GM04504 (cell line): ENCODE results near the gene HCFC2.
"Not testable (repeated sequence)": the region's sequence is repeated elsewhere in the genome, so short reads cannot be mapped to it uniquely, and the experiment has no call there.

Source experiments
- DNase-seq: peaks from one replicate; pipeline ENCODE4 v3.0.0-alpha.2; 2012; ENCODE audit warnings: low read depth

Gene HCFC2

GRCh38 chr12:104064031-104064841, at the start of gene HCFC2:
Gene HCFC2, plus strand, starts transcription at chr12:104064531. Its CDS starts 30 bp downstream, at chr12:104064561.
- DNase-seq = peak; percentile 78

- DNase-seq = not testable (repeated sequence)
These were observed 42.5 kb upstream of the HCFC2 start for GRCh38 chr12:104021862-104022261.

- DNase-seq = no peak
These were observed 41.5 kb upstream of the HCFC2 start for GRCh38 chr12:104022786-104023185.

GRCh38 chr12:104023710-104024109, 40.6 kb upstream of the HCFC2 start:
- DNase-seq = no peak

- no peak for DNase-seq
These were observed 40.0 kb upstream of the HCFC2 start for GRCh38 chr12:104024348-104024747.

GRCh38 chr12:104025771-104026170, 38.6 kb upstream of the HCFC2 start:
- DNase-seq = no peak

- no peak for DNase-seq
These were observed 37.3 kb upstream of the HCFC2 start for GRCh38 chr12:104026841-104027599.

GRCh38 chr12:104030596-104030995, 33.7 kb upstream of the HCFC2 start:
- DNase-seq = not testable (repeated sequence)

- not testable (repeated sequence) for DNase-seq
These were observed 28.2 kb upstream of the HCFC2 start for GRCh38 chr12:104036143-104036542.

- not testable (repeated sequence) for DNase-seq
These were observed 24.6 kb upstream of the HCFC2 start for GRCh38 chr12:104039769-104040168.

GRCh38 chr12:104042580-104042979, 21.8 kb upstream of the HCFC2 start:
- DNase-seq = no peak

- DNase-seq = no peak
These were observed 20.2 kb upstream of the HCFC2 start for GRCh38 chr12:104044158-104044557.

GRCh38 chr12:104046306-104046705, 18.0 kb upstream of the HCFC2 start:
- no peak for DNase-seq

GRCh38 chr12:104048162-104048561, 16.2 kb upstream of the HCFC2 start:
- DNase-seq = no peak

- no peak for DNase-seq
These were observed 15.5 kb upstream of the HCFC2 start for GRCh38 chr12:104048811-104049210.

- DNase-seq = no peak
These were observed 14.9 kb upstream of the HCFC2 start for GRCh38 chr12:104049278-104049902.

GRCh38 chr12:104049903-104050356, 14.4 kb upstream of the HCFC2 start, which contains the start of gene GLT8D2:
Gene GLT8D2, minus strand, starts transcription at chr12:104050187. Its CDS starts 30,539 bp downstream, at chr12:104019648.
- DNase-seq = peak; percentile 68

- no peak for DNase-seq
These were observed 13.9 kb upstream of the HCFC2 start for GRCh38 chr12:104050436-104050835.

GRCh38 chr12:104054681-104055346, 9.5 kb upstream of the HCFC2 start:
- DNase-seq = no peak

GRCh38 chr12:104055686-104056388, 8.5 kb upstream of the HCFC2 start:
- no peak for DNase-seq

- no peak for DNase-seq
These were observed 7.8 kb upstream of the HCFC2 start for GRCh38 chr12:104056419-104056972.
